ENCODE measurements around the gene CAMSAP2.

CAMSAP2 gene

GRCh38 chr1:200846398-200846797 is 107.7 kb downstream of the CAMSAP2 start:
- no peak overlapping the region for H3K4me3 ChIP-seq (ENCODE audit: low read depth, low read length, poor library complexity, severe bottlenecking)
- no peaks in the 10 kb centered on the region for H3K9me2 ChIP-seq (ENCODE audit: low read depth, low read length)
- no peak overlapping the region for H2AFZ ChIP-seq (ENCODE audit: low read length)
- H3K4me1 ChIP-seq (ENCODE audit: insufficient read depth, low read length, severe bottlenecking), result no peaks in the 10 kb centered on the region
- no peaks in the 10 kb centered on the region for H3K79me2 ChIP-seq (ENCODE audit: insufficient read depth, low read length)
- no peaks in the 10 kb centered on the region for H3K27me3 ChIP-seq (ENCODE audit: insufficient read depth, low read length)
- no peaks in the 10 kb centered on the region for H3F3A ChIP-seq (ENCODE audit: insufficient read depth, low read length)
- no peak overlapping the region for H3K4me2 ChIP-seq (ENCODE audit: low read length)
- TF ChIP-seq EZH2 (IDR thresholded peaks at IDR 0.05; ENCODE audit: borderline replicate concordance, low read length), result no peak
- TF ChIP-seq, protein P1, sequence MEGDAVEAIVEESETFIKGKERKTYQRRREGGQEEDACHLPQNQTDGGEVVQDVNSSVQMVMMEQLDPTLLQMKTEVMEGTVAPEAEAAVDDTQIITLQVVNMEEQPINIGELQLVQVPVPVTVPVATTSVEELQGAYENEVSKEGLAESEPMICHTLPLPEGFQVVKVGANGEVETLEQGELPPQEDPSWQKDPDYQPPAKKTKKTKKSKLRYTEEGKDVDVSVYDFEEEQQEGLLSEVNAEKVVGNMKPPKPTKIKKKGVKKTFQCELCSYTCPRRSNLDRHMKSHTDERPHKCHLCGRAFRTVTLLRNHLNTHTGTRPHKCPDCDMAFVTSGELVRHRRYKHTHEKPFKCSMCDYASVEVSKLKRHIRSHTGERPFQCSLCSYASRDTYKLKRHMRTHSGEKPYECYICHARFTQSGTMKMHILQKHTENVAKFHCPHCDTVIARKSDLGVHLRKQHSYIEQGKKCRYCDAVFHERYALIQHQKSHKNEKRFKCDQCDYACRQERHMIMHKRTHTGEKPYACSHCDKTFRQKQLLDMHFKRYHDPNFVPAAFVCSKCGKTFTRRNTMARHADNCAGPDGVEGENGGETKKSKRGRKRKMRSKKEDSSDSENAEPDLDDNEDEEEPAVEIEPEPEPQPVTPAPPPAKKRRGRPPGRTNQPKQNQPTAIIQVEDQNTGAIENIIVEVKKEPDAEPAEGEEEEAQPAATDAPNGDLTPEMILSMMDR (IDR thresholded peaks at IDR 0.05; ENCODE audit: low read length), result no peak
- H3K36me3 ChIP-seq (ENCODE audit: insufficient read depth, low read length), result no peaks in the 10 kb centered on the region
- H3K9ac ChIP-seq (ENCODE audit: low read length), result no peak overlapping the region
- H4K20me1 ChIP-seq (ENCODE audit: insufficient read depth, low read length), result no peaks in the 10 kb centered on the region
- no peak overlapping the region for H3K27ac ChIP-seq (ENCODE audit: low read depth, low read length, poor library complexity, severe bottlenecking)
- no peaks in the 10 kb centered on the region for H3K9me3 ChIP-seq (ENCODE audit: low read length)

GRCh38 chr1:200849430-200849829 is 110.7 kb downstream of the CAMSAP2 start:
- Histone ChIP-seq H3K4me2 (ENCODE audit: low read length) (no peak overlapping the region), H3K4me1 (ENCODE audit: insufficient read depth, low read length, severe bottlenecking) (no peaks in the 10 kb centered on the region), H3K9me2 (ENCODE audit: low read depth, low read length) (no peaks in the 10 kb centered on the region), H3K79me2 (ENCODE audit: insufficient read depth, low read length) (no peaks in the 10 kb centered on the region), H3K27ac (ENCODE audit: low read depth, low read length, poor library complexity, severe bottlenecking) (no peak overlapping the region), H4K20me1 (ENCODE audit: insufficient read depth, low read length) (no peaks in the 10 kb centered on the region), H3K27me3 (ENCODE audit: insufficient read depth, low read length) (no peaks in the 10 kb centered on the region), H3K9me3 (ENCODE audit: low read length) (no peaks in the 10 kb centered on the region), H3K4me3 (ENCODE audit: low read depth, low read length, poor library complexity, severe bottlenecking) (no peak overlapping the region), H3F3A (ENCODE audit: insufficient read depth, low read length) (no peaks in the 10 kb centered on the region), H3K9ac (ENCODE audit: low read length) (no peak overlapping the region), H2AFZ (ENCODE audit: low read length) (no peak overlapping the region), H3K36me3 (ENCODE audit: insufficient read depth, low read length) (no peaks in the 10 kb centered on the region)
- TF ChIP-seq, protein P1 (IDR thresholded peaks at IDR 0.05; ENCODE audit: low read length), result no peak
- no peak for TF ChIP-seq EZH2 (IDR thresholded peaks at IDR 0.05; ENCODE audit: borderline replicate concordance, low read length)

DNA sequence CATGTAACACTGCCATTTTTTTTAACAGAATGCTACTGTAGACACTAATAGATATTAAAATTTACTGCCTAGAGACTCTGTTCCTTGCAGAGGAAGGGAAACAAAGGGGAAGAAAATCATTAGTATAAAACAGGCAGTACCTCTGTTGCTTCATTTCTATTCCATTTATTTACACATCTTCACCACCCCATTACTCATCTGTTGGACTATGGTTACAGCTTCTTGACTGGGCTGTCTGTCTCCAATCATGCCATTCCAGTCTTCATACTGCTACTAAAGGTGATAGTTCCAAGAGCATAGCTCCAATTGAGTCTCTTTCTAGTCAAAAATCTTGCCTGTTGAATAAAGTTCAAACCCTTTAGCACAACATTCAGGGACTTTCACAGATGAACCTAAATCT is 111.9 kb downstream of the CAMSAP2 start:
- Histone ChIP-seq H3K27me3 (ENCODE audit: insufficient read depth, low read length) (no peaks in the 10 kb centered on the region), H3K4me3 (ENCODE audit: low read depth, low read length, poor library complexity, severe bottlenecking) (no peak overlapping the region), H3K9ac (ENCODE audit: low read length) (no peak overlapping the region), H3K9me3 (ENCODE audit: low read length) (no peaks in the 10 kb centered on the region), H3K36me3 (ENCODE audit: insufficient read depth, low read length) (no peaks in the 10 kb centered on the region), H3K9me2 (ENCODE audit: low read depth, low read length) (no peaks in the 10 kb centered on the region), H4K20me1 (ENCODE audit: insufficient read depth, low read length) (no peaks in the 10 kb centered on the region), H3K27ac (ENCODE audit: low read depth, low read length, poor library complexity, severe bottlenecking) (no peak overlapping the region), H2AFZ (ENCODE audit: low read length) (no peak overlapping the region), H3K4me2 (ENCODE audit: low read length) (no peak overlapping the region), H3K79me2 (ENCODE audit: insufficient read depth, low read length) (no peaks in the 10 kb centered on the region), H3K4me1 (ENCODE audit: insufficient read depth, low read length, severe bottlenecking) (no peaks in the 10 kb centered on the region), H3F3A (ENCODE audit: insufficient read depth, low read length) (no peaks in the 10 kb centered on the region)
- no peak for TF ChIP-seq EZH2 (IDR thresholded peaks at IDR 0.05; ENCODE audit: borderline replicate concordance, low read length)
- TF ChIP-seq, protein P1 (IDR thresholded peaks at IDR 0.05; ENCODE audit: low read length), result no peak
